ENCODE data around the gene PABPN1.
"Not testable (repeated sequence)": the region's sequence is repeated elsewhere in the genome, so short reads cannot be mapped to it uniquely, and the experiment has no call there.

Gene PABPN1

GRCh38 chr14:23301288-23301968 is 19.8 kb upstream of the PABPN1 start:
- ATAC-seq: peak; percentile 81 to 84

GRCh38 chr14:23301969-23302289 is 19.3 kb upstream of the PABPN1 start:
- ATAC-seq: peak; percentile 9 to 14

- peak; percentile 33 to 37 for ATAC-seq
Measured at GRCh38 chr14:23302290-23303225, 18.7 kb upstream of the PABPN1 start, which contains the start of gene PPP1R3E. TSS of gene PPP1R3E (minus strand) at chr14:23302859. CDS start at chr14:23302576, 283 bp downstream.

GRCh38 chr14:23306412-23307145 is 14.7 kb upstream of the PABPN1 start, which contains the start of gene BCL2L2:
TSS of gene BCL2L2 (plus strand) at chr14:23306833. CDS start at chr14:23307768, 935 bp downstream.
- ATAC-seq: no peak

- ATAC-seq: no peak
Measured at GRCh38 chr14:23307146-23307530, 14.1 kb upstream of the PABPN1 start.

- ATAC-seq: no peak
Measured at GRCh38 chr14:23307687-23308644, 13.3 kb upstream of the PABPN1 start.

GRCh38 chr14:23308721-23309445 is 12.4 kb upstream of the PABPN1 start:
- no peak for ATAC-seq

GRCh38 chr14:23310546-23310945 is 10.7 kb upstream of the PABPN1 start:
- no peak for ATAC-seq

GRCh38 chr14:23316300-23316699 is 5.0 kb upstream of the PABPN1 start:
- no peak for ATAC-seq

- ATAC-seq: no peak
Measured at GRCh38 chr14:23319746-23320583, 1.3 kb upstream of the PABPN1 start.

- peak in 1 of 2 donors; percentile 3 for ATAC-seq
Measured at GRCh38 chr14:23321572-23322547, 603 bp downstream of the PABPN1 start.

- no peak for ATAC-seq
Measured at GRCh38 chr14:23322568-23323517, 1.6 kb downstream of the PABPN1 start.

GRCh38 chr14:23323838-23324454 is 2.7 kb downstream of the PABPN1 start:
- no peak for ATAC-seq

GRCh38 chr14:23324455-23324846 is 3.2 kb downstream of the PABPN1 start:
- ATAC-seq: no peak

GRCh38 chr14:23324993-23325392 is 3.7 kb downstream of the PABPN1 start:
- no peak for ATAC-seq

- not testable (repeated sequence) for ATAC-seq
Measured at GRCh38 chr14:23325746-23326145, 4.5 kb downstream of the PABPN1 start.
